Measurements from ENCODE around the gene B3GALT6.

Gene B3GALT6

DNA sequence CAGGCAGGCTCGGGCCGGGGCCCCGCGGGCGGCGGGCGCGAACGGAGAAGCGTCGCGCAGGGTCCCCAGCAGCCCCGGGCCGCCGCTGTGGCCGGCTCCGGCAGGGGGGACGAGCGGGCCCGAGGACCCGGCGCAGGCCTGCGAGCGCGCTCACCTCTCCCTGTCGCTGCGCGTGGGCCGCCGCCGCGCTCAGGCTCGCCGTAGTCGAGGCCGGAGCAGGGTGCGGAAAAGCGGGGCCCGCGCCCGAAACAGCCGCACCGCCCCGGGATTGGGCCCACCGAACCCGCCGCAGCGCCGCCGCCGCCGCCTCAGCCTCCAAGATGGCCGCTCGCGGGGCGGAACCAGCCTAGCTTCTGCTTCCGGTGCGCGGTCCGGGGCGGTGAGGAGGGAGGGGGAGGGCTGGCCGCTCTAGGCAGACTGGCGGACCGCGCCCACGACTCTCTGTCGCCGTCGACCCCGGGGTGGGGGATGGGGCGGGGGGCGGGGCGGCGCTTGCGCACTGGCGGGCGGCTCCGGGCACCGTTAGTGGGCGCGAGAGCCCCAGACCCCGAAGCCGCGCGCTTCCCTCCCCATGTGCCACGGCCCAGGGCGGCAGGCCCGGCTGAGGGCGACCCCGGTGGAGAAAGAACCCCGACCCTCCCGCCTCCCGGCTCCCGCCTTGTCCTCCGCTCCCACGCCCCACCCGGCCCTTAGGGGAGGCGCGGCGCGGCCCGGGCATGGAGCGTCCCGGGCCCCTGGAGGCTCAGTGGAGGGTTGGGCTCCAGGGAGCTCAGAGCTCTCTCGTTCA is 41.7 kb downstream of the B3GALT6 start, which contains the start of gene UBE2J2:
TSS of gene UBE2J2 (minus strand) at position 343 of the 787 bp plus-strand sequence. CDS start 5,862 bp downstream, outside the sequence.
- no peaks in the 10 kb centered on the region for H3K9me3 ChIP-seq (ENCODE audit: control insufficient read depth, low read length)
- H3K4me1 ChIP-seq (ENCODE audit: control insufficient read depth, insufficient read depth, low read length, poor library complexity, severe bottlenecking): peaks cover 9% of the 10 kb centered on the region
- peak within 1 kb of the TSS; percentile 87 for H3K4me3 ChIP-seq (ENCODE audit: extremely low read depth, insufficient read depth, low read length, poor library complexity, severe bottlenecking)
- peak within 1 kb of the TSS; percentile 45 for H3K27ac ChIP-seq (ENCODE audit: low read depth, low read length, severe bottlenecking)
- 0% methylated on average over 55 to 69 of the region's 105 CpGs for WGBS, 2 experiments (ENCODE audit: insufficient coverage in 2 of 2)
- H3K36me3 ChIP-seq (ENCODE audit: control insufficient read depth, insufficient read depth, low read length): peaks cover 25% of the 10 kb centered on the region

GRCh38 chr1:1274299-1274930 is 42.4 kb downstream of the B3GALT6 start:
- Histone ChIP-seq H3K27ac (ENCODE audit: low read depth, low read length, severe bottlenecking) (no peak overlapping the region), H3K4me3 (ENCODE audit: extremely low read depth, insufficient read depth, low read length, poor library complexity, severe bottlenecking) (peak overlapping the region; percentile 87), H3K4me1 (ENCODE audit: control insufficient read depth, insufficient read depth, low read length, poor library complexity, severe bottlenecking) (peaks cover 9% of the 10 kb centered on the region), H3K9me3 (ENCODE audit: control insufficient read depth, low read length) (no peaks in the 10 kb centered on the region), H3K36me3 (ENCODE audit: control insufficient read depth, insufficient read depth, low read length) (peaks cover 22% of the 10 kb centered on the region)
- WGBS, 2 experiments (ENCODE audit: insufficient coverage in 2 of 2): 40 to 62% methylated on average over 20 to 24 of the region's 31 CpGs

GRCh38 chr1:1274931-1275431 is 42.9 kb downstream of the B3GALT6 start:
- Histone ChIP-seq H3K4me1 (ENCODE audit: control insufficient read depth, insufficient read depth, low read length, poor library complexity, severe bottlenecking) (peaks cover 9% of the 10 kb centered on the region), H3K4me3 (ENCODE audit: extremely low read depth, insufficient read depth, low read length, poor library complexity, severe bottlenecking) (no peak overlapping the region), H3K36me3 (ENCODE audit: control insufficient read depth, insufficient read depth, low read length) (peaks cover 18% of the 10 kb centered on the region), H3K9me3 (ENCODE audit: control insufficient read depth, low read length) (no peaks in the 10 kb centered on the region), H3K27ac (ENCODE audit: low read depth, low read length, severe bottlenecking) (no peak overlapping the region)
- WGBS, 2 experiments (ENCODE audit: insufficient coverage in 2 of 2): 91 to 97% methylated on average over 11 to 13 of the region's 15 CpGs

DNA sequence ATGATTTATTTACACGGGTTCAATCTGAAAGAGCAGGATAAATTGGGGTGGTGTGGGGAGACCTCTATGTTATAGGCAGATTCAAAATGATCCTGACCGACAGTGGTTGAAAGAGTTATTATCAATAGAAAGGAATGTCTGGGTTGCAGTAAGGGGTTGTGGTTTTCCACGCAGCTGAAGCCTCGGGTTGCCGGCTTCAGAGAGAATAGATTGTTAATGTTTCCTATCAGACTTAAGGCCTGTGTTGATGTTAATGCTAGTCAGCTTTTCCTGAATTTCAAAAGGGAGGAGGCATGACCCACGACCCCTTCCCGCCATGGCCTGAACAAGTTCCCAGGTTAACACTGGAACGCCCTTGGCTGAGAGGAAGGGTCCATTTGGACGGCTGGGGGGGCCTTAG is 43.8 kb downstream of the B3GALT6 start:
- Histone ChIP-seq H3K36me3 (ENCODE audit: control insufficient read depth, insufficient read depth, low read length) (peaks cover 11% of the 10 kb centered on the region), H3K27ac (ENCODE audit: low read depth, low read length, severe bottlenecking) (no peak overlapping the region), H3K9me3 (ENCODE audit: control insufficient read depth, low read length) (no peaks in the 10 kb centered on the region), H3K4me1 (ENCODE audit: control insufficient read depth, insufficient read depth, low read length, poor library complexity, severe bottlenecking) (peaks cover 9% of the 10 kb centered on the region), H3K4me3 (ENCODE audit: extremely low read depth, insufficient read depth, low read length, poor library complexity, severe bottlenecking) (no peak overlapping the region)
- 88 to 95% methylated on average over 5 to 9 of the region's 9 CpGs for WGBS, 2 experiments (ENCODE audit: insufficient coverage in 2 of 2)

DNA sequence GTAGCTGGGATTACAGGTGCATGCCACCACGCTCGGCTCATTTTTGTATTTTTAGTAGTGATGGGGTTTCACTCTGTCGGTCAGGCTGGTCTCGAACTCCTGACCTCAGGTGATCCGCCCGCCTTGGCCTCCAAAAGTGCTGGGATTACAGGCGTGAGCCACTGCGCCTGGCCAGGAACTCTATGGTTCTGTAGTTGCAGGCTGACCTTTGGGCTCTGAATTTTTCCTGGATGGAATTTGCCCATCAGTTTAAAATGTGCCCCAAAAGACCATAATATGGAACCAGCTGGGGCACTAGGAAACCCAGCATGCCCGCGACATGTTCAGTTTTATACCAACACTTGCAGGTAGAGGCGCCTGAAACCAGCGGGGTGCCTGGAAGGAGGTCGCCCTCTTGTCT is 46.6 kb downstream of the B3GALT6 start:
- WGBS, 2 experiments (ENCODE audit: insufficient coverage in 2 of 2): 92 to 97% methylated on average over 10 of the region's 13 CpGs
- no peak overlapping the region for H3K27ac ChIP-seq (ENCODE audit: low read depth, low read length, severe bottlenecking)
- H3K4me1 ChIP-seq (ENCODE audit: control insufficient read depth, insufficient read depth, low read length, poor library complexity, severe bottlenecking): no peaks in the 10 kb centered on the region
- H3K4me3 ChIP-seq (ENCODE audit: extremely low read depth, insufficient read depth, low read length, poor library complexity, severe bottlenecking): no peak overlapping the region
- H3K9me3 ChIP-seq (ENCODE audit: control insufficient read depth, low read length): no peaks in the 10 kb centered on the region
- no peaks in the 10 kb centered on the region for H3K36me3 ChIP-seq (ENCODE audit: control insufficient read depth, insufficient read depth, low read length)

DNA sequence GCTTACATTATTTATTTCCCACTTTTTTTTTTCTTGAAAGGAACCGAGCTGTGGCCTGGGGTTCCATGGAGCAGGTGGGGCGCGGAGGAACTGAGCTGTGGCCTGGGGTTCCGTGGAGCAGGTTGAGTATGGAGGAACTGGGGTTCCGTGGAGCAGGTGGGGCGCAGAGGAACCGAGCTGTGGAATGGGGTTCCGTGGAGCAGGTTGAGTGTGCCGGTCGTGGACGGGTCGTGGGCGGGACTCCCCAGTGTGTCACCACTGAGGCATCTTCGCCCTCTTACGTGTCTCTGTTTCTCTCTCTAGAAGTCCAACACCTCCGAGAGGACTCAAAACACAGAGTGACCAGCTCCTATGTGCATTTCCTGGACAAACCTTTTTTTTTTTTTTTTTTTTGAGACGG is 47.0 kb downstream of the B3GALT6 start:
- no peak overlapping the region for H3K27ac ChIP-seq (ENCODE audit: low read depth, low read length, severe bottlenecking)
- H3K36me3 ChIP-seq (ENCODE audit: control insufficient read depth, insufficient read depth, low read length): no peaks in the 10 kb centered on the region
- 93 to 94% methylated on average over 11 to 13 of the region's 17 CpGs for WGBS, 2 experiments (ENCODE audit: insufficient coverage in 2 of 2)
- H3K9me3 ChIP-seq (ENCODE audit: control insufficient read depth, low read length): no peaks in the 10 kb centered on the region
- no peaks in the 10 kb centered on the region for H3K4me1 ChIP-seq (ENCODE audit: control insufficient read depth, insufficient read depth, low read length, poor library complexity, severe bottlenecking)
- H3K4me3 ChIP-seq (ENCODE audit: extremely low read depth, insufficient read depth, low read length, poor library complexity, severe bottlenecking): no peak overlapping the region

DNA sequence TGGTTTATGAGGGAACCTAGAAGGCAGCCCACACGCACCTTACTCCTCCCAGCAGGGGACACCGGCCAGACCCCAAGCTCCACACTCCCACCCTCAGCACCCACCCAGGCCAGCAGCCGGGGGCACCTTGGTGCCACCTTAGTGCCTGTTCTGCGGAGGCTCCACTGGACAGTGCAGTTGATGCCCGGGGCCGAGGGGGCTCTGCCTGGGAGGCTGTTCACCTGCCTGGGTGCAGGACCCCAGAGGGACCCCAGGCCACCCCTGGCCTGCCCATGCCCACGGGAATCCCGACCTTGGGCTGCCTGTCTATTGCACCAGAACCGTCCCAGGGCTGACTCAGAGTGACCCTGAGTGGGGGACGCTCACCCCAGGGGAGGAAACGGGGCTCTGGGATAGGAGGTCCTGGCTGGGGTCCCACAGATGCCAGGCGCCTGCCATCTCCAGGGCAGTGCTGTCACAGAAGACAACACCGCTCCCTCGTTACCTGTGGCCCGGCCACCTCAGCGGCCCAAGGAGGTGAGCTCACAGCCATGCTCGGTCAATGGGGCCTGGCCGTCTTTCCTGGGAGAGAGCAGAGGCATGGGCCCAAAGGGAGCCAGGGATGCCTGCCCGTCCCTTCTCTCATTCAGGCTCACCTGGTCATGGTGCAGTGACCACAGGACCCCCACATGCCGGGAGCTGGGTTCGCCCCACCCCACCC is 48.9 kb downstream of the B3GALT6 start:
- H3K27ac ChIP-seq (ENCODE audit: low read depth, low read length, severe bottlenecking): no peak overlapping the region
- H3K4me3 ChIP-seq (ENCODE audit: extremely low read depth, insufficient read depth, low read length, poor library complexity, severe bottlenecking): no peak overlapping the region
- H3K9me3 ChIP-seq (ENCODE audit: control insufficient read depth, low read length): no peaks in the 10 kb centered on the region
- no peaks in the 10 kb centered on the region for H3K36me3 ChIP-seq (ENCODE audit: control insufficient read depth, insufficient read depth, low read length)
- 89 to 95% methylated on average over 17 to 21 of the region's 21 CpGs for WGBS, 2 experiments (ENCODE audit: insufficient coverage in 2 of 2)
- no peaks in the 10 kb centered on the region for H3K4me1 ChIP-seq (ENCODE audit: control insufficient read depth, insufficient read depth, low read length, poor library complexity, severe bottlenecking)

- no peaks in the 10 kb centered on the region for H3K36me3 ChIP-seq (ENCODE audit: control insufficient read depth, insufficient read depth, low read length)
- H3K9me3 ChIP-seq (ENCODE audit: control insufficient read depth, low read length): no peaks in the 10 kb centered on the region
- H3K4me3 ChIP-seq (ENCODE audit: extremely low read depth, insufficient read depth, low read length, poor library complexity, severe bottlenecking): no peak overlapping the region
- 84 to 86% methylated on average over 24 to 26 of the region's 26 CpGs for WGBS, 2 experiments (ENCODE audit: insufficient coverage in 2 of 2)
- H3K27ac ChIP-seq (ENCODE audit: low read depth, low read length, severe bottlenecking): no peak overlapping the region
- no peaks in the 10 kb centered on the region for H3K4me1 ChIP-seq (ENCODE audit: control insufficient read depth, insufficient read depth, low read length, poor library complexity, severe bottlenecking)
Observed at GRCh38 chr1:1281533-1282321, 49.7 kb downstream of the B3GALT6 start.

DNA sequence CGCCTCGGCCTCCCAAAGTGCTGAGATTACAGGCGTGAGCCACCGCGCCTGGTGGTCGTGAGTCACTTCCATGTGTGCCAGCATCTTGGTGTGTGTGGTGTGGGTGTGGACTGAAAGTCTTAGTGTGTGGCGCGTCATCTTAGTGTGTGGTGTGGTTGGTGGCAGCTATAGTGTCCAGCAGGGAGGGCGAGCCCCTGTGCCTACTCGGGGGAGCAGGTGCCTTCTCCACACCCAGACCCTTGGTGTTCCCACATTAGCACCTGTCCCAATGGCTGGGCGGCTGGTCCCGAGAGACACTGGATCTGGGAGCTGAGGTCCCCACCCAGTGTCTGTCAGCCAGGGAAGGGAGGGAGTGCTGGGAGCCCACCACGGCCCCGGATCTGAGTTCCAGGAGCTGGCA is 51.0 kb downstream of the B3GALT6 start:
- H3K36me3 ChIP-seq (ENCODE audit: control insufficient read depth, insufficient read depth, low read length): no peaks in the 10 kb centered on the region
- WGBS, 2 experiments (ENCODE audit: insufficient coverage in 2 of 2): 98% methylated on average over 9 to 12 of the region's 14 CpGs
- H3K9me3 ChIP-seq (ENCODE audit: control insufficient read depth, low read length): no peaks in the 10 kb centered on the region
- H3K4me1 ChIP-seq (ENCODE audit: control insufficient read depth, insufficient read depth, low read length, poor library complexity, severe bottlenecking): no peaks in the 10 kb centered on the region
- H3K4me3 ChIP-seq (ENCODE audit: extremely low read depth, insufficient read depth, low read length, poor library complexity, severe bottlenecking): no peak overlapping the region
- H3K27ac ChIP-seq (ENCODE audit: low read depth, low read length, severe bottlenecking): no peak overlapping the region

DNA sequence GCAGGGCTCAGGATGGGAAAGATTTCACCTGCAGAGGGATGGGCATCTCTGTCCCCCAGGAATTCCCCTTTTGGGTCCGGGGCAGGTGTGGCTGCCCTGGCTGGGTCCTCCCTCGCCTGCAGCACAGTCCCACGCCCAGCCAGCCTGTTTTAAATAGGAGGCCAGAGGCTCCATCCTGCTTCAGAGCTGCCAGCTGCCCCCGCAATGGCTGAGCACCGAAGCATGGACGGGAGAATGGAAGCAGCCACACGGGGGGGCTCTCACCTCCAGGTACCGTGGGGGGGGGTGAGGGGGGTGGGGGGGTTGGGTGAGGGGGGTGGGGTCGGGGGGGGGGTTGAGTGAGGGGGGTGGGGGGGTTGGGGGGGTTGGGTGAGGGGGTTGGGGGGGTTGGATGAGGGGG is 51.8 kb downstream of the B3GALT6 start:
- no peaks in the 10 kb centered on the region for H3K4me1 ChIP-seq (ENCODE audit: control insufficient read depth, insufficient read depth, low read length, poor library complexity, severe bottlenecking)
- H3K4me3 ChIP-seq (ENCODE audit: extremely low read depth, insufficient read depth, low read length, poor library complexity, severe bottlenecking): no peak overlapping the region
- 24 to 47% methylated on average over 2 of the region's 9 CpGs for WGBS, 2 experiments (ENCODE audit: insufficient coverage in 2 of 2)
- no peaks in the 10 kb centered on the region for H3K36me3 ChIP-seq (ENCODE audit: control insufficient read depth, insufficient read depth, low read length)
- no peaks in the 10 kb centered on the region for H3K9me3 ChIP-seq (ENCODE audit: control insufficient read depth, low read length)
- no peak overlapping the region for H3K27ac ChIP-seq (ENCODE audit: low read depth, low read length, severe bottlenecking)

All from mesodermal cell (in vitro differentiated cells).